Fibroblast of skin of right biceps (primary cell): ENCODE results near the gene APCDD1.
A peak's percentile ranks its signal among the peaks of the same experiment; 100 is the strongest.
"Not testable (repeated sequence)": the region's sequence is repeated elsewhere in the genome, so short reads cannot be mapped to it uniquely, and the experiment has no call there.

ENCODE experiments used
- DNase-seq: peaks from one replicate; pipeline ENCODE4 v3.0.0-alpha.2; 2013

The APCDD1 gene

DNA sequence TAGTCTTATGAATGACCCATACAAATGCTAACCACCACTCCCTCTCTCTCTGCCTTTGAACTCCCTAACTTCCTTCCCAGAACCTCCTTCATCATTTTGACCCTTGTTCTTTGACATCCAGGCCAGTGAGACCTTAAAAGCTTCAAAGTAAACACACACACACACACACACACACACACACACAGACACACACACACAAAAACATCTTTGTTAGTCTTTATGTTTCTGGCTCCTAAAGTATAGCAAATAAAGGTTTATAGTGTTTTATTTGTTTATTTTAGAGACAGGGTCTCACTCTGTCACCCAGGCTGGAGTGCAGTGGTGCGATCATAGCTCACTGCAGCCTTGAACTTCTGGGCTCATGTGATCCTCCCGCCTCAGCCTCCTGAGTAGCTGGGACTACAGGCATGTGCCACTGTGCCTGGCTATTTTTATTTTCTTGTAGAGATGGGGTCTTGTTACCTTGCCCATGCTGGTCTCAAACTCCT, 9.8 kb downstream of the APCDD1 start:
- DNase-seq = not testable (repeated sequence)

DNA sequence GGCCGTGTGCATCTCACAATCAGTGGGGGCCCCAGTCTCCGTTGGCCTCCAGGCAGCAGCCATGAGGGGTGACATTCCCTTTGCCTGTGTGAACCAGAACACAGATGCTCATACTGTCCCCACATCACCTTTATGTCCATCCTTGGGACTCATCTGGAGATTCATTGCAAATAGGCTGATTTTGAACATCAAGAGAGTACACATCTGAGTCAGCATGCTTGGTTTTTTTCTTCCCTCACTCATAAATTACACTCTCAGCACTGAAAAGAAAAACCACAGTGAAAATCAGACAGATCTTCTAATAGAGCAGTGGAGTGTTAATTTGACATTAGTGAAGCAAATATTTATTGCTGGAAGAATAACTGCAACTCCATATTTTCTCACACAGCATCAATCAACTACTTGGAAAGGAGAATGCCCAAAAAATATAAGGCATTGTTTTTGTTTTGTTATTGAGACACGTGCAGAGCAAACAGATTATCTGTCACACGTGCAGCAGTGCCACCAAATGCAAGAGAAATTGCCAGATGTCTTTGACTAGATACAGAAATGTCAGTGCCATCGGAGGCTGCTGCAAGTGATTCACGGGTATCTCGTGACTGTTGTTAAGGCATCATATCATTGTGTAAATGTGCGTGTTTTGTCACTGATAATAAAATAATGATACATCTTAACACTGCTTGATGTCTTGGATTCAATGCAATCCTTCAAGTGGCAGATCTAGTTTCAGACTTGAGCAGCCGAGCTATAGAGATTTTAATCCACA, 10.9 kb downstream of the APCDD1 start:
- DNase-seq = peak; percentile 48

DNA sequence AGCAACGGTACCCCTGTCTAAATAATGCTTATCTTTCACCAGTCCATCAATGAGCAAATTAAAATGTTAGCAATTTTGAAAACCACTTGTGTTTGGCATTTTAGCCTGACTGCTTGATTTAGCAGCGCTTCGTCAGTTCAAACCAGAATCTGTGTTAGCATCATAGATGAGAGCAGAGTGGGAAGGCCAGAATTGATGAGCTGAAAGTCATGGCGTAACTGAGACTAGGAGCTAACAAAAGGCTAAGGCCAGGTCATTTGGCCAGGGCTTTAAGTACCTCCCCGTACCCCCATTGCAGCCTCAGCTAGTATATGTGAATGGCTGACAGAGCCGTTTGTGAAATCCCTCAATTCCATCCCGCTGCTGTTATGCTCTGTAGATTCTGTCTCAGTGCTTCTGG, 16.0 kb downstream of the APCDD1 start:
- no peak for DNase-seq

DNA sequence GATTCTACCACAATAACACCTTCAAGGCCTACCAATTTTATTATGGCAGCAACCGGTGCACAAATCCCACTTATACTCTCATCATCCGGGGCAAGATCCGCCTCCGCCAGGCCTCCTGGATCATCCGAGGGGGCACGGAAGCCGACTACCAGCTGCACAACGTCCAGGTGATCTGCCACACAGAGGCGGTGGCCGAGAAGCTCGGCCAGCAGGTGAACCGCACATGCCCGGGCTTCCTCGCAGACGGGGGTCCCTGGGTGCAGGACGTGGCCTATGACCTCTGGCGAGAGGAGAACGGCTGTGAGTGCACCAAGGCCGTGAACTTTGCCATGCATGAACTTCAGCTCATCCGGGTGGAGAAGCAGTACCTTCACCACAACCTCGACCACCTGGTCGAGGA, 17.1 kb downstream of the APCDD1 start:
- DNase-seq = no peak

DNA sequence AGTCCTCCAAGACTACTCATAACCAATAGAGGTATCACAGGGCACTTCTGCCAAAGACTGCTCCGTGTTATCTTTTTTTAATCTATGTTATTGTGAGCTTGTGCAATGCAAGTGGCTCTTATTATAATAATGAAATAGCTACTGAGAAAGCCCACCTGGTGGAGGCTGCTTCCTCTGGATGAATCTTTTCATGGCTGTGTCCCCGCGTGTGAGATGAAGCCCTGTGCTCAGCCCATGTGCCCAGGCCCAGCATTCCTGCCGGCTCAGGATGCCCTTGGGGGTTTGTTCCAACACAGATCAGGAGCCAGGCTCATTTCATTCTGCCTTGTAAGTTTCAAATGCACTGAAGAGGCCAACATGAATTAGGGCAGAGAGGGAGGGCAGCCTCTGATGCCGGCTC, 18.7 kb downstream of the APCDD1 start:
- no peak for DNase-seq

DNA sequence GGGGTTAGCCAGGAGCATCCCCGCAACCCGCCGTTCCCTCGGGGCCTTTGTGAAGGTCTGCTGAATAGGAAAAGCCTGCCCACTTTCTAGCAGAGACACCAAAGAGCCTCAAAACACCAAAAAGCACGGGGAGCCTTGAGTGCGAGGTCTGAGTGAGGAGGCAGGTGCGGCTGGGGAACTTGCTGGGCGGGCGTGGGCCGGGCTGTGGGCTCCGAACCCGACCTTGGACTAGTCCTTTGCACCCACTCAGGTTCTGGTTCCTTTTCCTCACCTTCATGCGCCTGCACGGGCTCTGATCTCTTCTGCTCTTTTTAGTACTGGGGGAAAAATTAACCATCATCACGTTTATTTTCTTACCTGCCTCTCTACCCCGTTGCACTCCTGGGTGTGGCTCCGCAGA, 19.9 kb downstream of the APCDD1 start:
- no peak for DNase-seq

DNA sequence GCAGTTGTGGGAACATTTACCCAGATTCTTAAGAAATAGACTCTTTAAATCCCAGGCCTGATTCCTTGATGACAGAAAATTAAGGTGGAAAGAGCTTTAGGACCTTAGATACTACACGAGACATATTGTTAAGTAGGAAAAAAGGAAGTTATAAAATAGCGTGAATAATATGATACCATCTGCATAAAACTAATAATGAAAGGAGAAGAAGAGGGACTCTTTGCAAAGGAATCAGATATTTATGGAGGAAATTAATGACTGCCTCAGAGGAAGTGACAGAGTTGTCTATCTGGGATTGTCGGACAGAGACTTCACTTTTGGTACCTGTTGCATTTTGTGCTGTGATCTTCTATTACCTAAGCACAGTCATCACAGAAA, 20.8 kb downstream of the APCDD1 start:
- DNase-seq = no peak

DNA sequence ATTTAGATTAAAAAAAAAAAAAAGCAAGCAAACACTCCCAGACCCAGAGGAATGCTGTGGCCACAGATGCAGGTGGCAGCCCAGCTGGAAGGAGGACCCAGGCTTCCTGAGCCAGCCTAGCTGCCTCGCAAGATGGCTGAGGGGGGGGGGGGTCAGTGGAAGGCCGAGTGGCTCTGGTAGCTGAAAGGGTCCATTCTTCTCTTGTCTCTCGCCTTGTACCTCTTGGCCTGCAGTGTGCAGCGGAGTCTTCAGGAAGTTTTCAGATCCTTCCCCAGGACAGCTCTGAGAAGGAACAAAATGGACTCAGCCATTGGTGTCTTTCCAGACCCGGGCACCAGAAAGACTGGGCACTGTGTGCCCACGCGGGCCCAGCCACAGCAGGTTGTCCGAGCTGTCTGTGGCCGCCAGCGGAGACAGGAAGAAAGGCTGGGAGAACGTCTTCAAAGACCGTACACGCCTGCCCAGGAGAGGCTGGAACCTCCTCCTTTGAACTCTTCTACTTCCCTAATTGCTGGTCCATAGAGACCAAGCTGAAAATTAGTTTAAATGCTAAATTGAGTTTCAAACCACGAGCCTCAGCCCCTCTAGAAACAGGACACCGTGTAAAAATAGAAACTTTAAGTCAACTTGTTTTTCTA, 21.3 kb downstream of the APCDD1 start:
- no peak for DNase-seq

DNA sequence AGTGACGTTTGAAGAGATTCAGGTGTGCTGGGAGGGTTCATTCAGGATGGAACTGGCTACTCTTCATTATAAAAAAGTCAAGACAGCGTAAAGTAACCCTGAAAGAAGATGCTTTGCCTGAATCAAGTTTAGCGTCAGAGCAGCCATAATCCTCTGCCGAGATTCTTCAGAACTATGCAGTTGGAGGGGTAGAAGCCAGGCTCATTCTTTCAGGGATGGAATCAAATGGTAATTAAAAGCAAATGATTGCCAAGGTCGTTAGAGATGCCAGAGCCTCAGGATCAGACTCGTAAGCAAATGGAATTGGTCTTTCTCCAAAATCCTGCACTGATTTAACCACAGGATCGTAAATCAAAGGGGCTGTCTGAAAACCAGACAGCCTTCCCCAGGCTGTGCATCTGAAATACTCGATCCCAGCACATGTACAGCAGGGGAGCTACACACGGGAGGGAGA, 21.9 kb downstream of the APCDD1 start:
- peak; percentile 95 for DNase-seq

DNA sequence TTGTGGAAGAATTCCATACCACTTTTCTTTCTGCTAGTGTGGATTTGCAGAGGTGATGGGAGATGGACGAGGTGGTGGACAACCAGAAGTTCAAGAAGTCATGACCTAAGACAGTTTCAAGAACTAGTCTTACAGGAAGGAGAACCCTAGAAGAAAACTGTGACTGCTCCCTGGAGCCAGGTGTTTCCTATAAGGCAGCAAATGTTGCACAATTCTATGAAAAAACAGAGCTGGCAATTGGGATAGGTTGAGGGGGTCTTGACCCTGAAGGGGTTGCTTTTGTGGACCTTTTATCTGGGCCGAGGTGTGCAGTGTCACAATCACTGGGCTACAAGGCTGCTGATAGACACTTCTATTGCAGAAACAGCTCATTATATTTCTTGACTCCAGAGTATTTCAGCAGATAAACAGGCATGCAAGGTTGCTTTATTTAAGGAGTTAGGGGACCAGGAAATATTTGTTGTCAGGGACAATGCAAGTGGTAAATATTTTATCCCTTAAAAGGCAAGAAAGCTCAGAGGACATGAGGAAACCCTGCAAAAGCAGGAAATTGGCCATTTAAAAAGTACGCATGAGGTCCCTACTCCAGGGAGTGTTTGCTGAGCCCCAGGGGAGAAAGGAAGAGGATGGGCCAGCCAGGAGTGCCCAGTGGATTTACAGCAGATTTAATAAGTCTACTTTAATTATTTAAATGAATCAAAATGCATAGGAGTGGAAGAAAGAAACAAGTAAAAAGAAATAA, 22.9 kb downstream of the APCDD1 start:
- no peak for DNase-seq

DNA sequence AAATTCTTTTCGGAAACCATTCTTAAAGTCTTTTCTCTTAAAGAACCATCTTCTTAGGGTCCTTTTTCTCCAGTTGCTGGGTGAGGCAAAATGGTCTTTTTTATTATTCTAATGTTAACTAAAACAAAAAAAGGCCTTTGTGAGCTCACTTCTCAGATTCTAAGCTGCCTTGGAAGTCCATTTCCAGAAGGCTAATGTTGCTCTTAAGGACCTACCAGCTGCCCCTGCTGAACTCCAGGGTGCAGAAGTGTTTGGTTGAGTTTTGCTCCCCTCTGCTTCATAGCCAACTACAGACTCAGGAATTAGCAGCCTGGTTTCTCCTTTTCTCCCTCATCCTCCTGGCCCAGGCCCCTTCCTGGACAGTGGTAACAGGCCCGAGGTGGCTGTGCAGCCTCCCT, 23.4 kb downstream of the APCDD1 start:
- DNase-seq = no peak

DNA sequence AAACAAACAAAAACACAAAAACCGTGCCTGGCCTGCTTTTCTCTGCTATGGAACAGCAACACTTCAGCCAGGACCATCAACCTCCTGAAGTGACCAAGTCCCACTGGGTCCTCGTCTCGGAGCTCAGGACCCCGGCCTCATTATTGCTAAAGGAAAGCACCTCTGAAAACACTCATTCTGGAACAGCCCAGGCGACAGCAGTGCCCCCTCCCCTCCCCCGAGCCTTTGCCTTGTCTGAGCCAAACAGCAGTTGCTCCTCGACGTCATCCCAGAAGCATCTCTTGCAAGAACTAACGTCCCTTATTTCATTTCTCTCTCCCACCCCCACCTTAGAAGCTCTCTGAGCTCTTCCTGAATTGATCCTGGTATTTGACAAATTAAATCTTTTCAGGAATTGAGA, 27.4 kb downstream of the APCDD1 start:
- DNase-seq = no peak

DNA sequence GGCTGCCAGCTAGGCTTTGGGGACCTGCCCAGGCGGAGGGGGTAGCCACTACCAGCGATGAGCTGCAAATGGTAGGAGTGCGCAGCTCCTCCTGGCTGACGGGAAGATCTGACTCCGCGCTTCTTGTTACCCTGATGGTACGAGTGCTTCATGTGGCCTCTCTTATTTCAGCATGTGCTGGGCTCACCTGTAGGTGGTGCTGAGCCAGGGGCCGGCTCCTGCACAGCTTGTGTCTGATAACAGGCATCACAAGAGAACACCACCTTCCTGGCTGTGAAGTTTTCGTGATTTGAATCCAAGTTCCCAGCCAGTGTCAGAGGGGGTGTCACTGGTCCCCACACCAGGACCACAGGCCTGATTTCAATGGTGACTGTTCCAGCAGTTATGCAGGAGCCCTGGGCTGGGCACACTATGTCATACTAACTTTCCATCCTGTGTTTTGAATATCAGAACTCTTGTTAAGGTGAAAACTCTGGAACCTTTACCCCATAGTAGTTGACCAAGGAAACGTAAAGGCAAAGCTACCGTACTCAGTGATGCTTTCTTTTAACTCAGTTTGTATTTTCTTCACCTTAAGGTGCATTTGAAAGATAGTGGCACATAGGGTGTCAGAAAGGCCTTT, 28.0 kb downstream of the APCDD1 start:
- no peak for DNase-seq

DNA sequence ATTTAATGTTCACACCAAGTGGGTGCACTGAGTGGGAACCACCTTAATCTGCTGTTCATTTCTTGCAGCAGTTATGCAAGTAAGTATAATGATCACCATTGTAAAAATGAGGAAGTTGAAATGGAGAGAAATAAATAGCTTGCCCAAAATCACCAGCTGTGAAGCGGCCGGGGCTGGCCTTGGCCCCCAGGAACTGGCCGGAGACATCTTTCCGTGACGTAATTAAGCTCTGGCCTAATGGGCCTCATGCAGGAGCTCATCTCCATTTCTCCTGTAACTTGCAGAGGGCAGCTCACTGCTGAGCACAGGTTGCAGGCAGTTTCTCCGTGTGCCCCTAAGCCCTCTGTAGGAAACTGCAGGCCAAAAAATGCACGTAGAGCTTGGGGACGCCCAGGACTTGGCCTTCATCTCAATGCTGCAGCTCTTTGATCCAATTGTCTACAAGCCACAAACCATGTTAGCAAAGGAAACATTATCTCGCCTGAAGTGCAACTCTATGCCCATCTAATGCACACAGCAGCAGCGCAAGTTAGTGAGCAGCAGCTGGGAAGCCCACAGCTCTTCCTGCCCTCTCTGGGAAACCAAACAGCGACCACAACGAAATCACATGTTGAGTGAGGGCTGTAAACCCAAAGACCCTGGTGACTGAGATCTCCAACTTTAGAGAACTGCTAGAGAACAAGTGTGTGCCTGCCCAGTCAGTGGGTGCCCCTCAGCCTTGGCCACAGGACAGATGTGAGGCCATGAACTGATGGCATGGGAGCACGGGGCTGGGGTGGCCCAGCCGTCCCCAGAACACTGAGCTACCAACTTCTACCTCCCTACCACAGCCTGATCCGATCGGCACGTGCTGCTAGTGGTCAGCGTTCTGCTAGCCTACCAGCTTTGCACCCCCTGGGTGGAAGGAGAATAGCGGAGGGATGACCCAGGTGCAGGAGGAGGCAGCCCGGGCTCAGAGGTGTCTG, 28.8 kb downstream of the APCDD1 start:
- no peak for DNase-seq

DNA sequence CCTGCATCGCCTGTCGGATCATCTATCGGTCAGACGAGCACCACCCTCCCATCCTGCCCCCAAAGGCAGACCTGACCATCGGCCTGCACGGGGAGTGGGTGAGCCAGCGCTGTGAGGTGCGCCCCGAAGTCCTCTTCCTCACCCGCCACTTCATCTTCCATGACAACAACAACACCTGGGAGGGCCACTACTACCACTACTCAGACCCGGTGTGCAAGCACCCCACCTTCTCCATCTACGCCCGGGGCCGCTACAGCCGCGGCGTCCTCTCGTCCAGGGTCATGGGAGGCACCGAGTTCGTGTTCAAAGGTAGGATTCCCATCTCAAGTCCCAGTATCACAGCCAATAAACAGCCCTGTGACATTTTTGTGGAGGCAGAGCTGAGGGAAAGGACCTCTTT, 31.0 kb downstream of the APCDD1 start:
- DNase-seq = no peak

DNA sequence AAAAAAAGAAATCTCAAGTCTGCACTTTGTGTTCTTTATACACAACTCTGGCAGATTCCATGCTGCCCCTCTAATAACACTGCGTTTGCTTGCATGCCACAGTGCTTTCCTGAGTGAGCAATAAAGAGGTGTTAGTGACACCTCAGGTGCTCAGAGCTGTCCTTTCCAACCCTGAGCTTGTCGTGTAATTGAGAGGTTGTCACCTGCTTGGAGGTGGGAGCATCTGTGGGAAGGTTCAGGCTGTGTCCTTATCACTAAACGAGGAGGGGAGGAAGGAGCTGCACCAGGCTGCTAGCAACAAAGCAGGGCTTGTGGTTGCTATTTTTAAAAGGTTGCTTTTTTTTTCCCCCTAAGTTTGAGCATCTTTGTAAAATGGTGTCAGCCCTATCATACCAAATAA, 31.9 kb downstream of the APCDD1 start:
- no peak for DNase-seq

DNA sequence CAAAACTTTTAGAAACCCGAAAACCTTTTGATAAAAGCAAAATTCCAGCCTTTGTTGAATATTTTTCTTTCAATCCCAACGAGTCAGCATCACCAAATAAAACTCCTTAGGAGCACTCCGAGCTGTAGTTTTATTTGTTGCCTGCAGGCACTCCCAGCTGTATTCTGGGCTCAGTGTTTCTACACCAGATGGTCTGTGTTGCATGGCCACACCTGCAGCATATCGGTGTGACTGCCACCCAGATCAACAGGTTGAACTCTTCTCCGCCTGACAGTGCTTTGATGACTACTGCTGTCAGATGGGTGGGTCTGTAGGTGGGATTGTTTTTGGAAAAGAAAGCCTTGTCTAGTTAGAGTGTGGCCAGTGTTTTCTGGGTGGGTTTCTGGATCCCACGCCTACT, 32.7 kb downstream of the APCDD1 start:
- DNase-seq = no peak

DNA sequence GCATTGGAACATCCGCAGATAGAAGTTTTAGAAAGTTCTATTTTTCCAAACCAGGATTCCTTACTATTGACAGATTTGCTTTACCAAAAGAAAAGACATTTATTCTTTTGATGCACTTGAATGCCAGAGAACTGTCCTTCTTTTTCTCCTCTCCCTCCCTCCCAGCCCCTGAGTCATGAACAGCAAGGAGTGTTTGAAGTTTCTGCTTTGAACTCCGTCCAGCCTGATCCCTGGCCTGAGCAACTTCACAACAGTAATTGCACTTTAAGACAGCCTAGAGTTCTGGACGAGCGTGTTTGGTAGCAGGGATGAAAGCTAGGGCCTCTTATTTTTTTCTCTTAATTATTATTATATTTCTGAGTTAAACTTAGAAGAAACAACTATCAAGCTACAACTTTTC, 33.6 kb downstream of the APCDD1 start:
- DNase-seq = no peak

DNA sequence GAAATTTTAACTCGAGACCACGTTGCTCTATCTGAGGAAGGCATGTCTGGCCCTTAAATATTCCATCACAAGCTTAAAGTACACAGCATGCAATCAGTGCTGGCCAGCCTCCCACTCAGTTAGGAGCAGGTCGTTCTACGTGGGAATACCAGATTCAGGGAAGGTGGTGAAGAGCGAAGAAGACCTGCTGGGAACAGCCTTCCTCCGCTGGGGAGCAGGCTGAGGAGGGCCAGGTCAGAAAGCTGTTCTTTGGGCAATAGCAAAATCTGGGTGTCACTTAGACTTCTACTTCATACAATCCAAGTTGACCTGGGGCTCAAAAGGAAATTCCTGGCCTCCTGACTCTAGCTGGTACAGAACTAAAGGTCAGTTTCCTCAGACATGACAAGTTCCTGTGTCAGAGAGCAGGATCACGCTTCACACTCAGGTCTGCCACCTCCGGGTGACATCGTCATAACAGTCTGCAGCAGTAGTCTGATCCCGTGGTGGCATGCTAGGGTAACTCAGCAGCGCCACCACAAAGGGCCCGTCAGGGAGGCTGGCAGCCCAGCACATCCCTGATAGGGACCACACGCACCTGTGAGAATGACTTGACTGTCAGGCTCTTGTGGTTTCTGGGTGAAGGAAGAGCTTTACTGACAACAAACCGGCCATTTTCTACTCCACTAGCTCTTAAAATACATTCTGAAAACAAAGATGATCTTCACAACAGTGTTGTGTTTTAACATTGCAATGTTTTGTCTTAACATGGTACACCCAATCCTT, 36.1 kb downstream of the APCDD1 start:
- DNase-seq = no peak

DNA sequence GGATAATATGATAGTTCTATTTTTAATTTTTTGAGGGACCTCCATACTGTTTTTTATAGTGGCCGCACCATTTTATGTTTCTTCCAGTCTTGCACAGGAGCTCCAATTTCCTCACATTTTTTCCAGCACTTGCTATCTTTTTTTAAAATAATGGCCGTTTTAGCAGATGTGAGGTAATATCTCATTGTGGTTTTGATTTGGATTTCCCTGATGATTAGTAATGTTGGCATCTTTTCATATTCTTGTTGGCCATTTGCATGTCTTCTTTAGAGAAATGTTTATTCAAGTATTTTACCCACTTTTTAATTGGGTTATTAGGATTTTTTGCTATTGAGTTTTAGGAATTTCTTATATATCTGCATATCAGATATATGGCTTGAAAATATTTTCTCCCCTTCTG, 41.5 kb downstream of the APCDD1 start:
- peak; percentile 21 for DNase-seq

DNA sequence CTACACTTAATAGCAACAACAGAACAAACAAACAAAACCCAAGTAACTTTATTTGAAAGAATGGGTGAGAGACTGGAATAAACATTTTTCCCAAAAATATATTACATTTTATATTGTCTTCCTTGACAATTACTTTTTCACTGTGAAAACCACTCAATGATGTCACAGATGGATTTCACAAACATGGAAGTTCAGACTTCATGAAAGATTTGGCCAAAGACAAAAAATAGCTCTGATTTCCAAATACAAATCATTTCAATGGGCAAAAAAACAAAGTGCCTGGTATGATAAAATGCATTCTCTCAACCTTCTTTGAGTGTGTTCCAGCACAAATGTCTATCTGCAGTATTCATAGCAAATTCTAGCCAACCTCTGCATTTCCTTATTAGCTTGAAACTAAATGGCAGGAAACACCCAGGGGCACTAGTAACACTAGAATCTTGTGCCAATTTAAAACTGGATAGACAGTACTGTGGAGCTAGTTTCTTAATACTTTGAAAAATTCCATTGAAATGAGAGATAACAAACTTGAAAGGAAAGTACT, 42.8 kb downstream of the APCDD1 start:
- no peak for DNase-seq
